SU-DHL-6 (cell line): ENCODE results near the gene FCN2.

Experiments used
- H2AFZ ChIP-seq: fragments of 200-600 bp; sonication (generic); 2 replicates; pipeline ENCODE4 v1.6.1; 2014; ENCODE audit warnings: low read depth, mild to moderate bottlenecking, moderate library complexity, mixed read lengths, antibody characterized with exemption, low read length; ENCODE audit not compliant: severe bottlenecking
- H3F3A ChIP-seq: fragments of 200-600 bp; shearing (Covaris generic); 2 replicates; pipeline ENCODE4 v1.6.0; 2016; ENCODE audit warnings: antibody characterized with exemption, mild to moderate bottlenecking; ENCODE audit not compliant: insufficient read depth
- H3K27ac ChIP-seq: fragments of 200-600 bp; sonication (generic); 2 replicates; pipeline ENCODE4 v1.5.1; 2016; ENCODE audit warnings: low read depth, mild to moderate bottlenecking, low read length, moderate library complexity, mixed read lengths
- H3K27me3 ChIP-seq: fragments of 200-600 bp; sonication (generic), shearing (Covaris generic); 2 replicates; pipeline ENCODE4 v1.6.0; 2014; ENCODE audit warnings: mild to moderate bottlenecking, low read length
- H3K36me3 ChIP-seq: fragments of 200-600 bp; sonication (generic); 2 replicates; pipeline ENCODE4 v1.6.1; 2014; ENCODE audit warnings: mild to moderate bottlenecking, low read length, mixed read lengths
- H3K4me2 ChIP-seq: fragments of 300-600, 200-600 bp; shearing (Covaris generic), sonication (generic); 2 replicates; pipeline ENCODE4 v1.6.0; 2014; ENCODE audit warnings: low read length, low read depth, mild to moderate bottlenecking; ENCODE audit not compliant: poor library complexity, severe bottlenecking
- H3K4me3 ChIP-seq: fragments of 200-600 bp; sonication (generic); 2 replicates; pipeline ENCODE4 v1.5.1; 2014; ENCODE audit warnings: antibody characterized with exemption, low read length, mild to moderate bottlenecking, mixed read lengths; ENCODE audit not compliant: insufficient read depth, poor library complexity, severe bottlenecking
- H3K79me2 ChIP-seq: fragments of 200-600 bp; sonication (generic); 2 replicates; pipeline ENCODE4 v1.6.1; 2014; ENCODE audit warnings: mild to moderate bottlenecking, low read length, moderate library complexity; ENCODE audit not compliant: insufficient read depth
- H3K9ac ChIP-seq: fragments of 200-600 bp; sonication (generic); 2 replicates; pipeline ENCODE4 v1.7.0; 2014; ENCODE audit warnings: mild to moderate bottlenecking, low read length
- H3K9me2 ChIP-seq: fragments of 200-600 bp; sonication (generic); replicated peaks from 2 replicates; pipeline ENCODE4 v1.6.1; 2014; ENCODE audit warnings: low read length; ENCODE audit not compliant: insufficient read depth
- H3K9me3 ChIP-seq: fragments of 200-600 bp; sonication (generic); 2 replicates; pipeline ENCODE4 v1.6.1; 2014; ENCODE audit warnings: low read length, mixed read lengths; ENCODE audit not compliant: insufficient read depth
- H4K20me1 ChIP-seq: fragments of 200-600 bp; sonication (generic); 2 replicates; pipeline ENCODE4 v1.6.1; 2014; ENCODE audit warnings: low read depth, mild to moderate bottlenecking, antibody characterized with exemption, low read length, moderate library complexity, mixed read lengths
- EZH2phosphoT487 ChIP-seq: fragments of 200-600 bp; sonication (generic), shearing (Covaris generic); conservative IDR thresholded peaks from 2 replicates; pipeline ENCODE4 v1.6.1; 2018; ENCODE audit warnings: mild to moderate bottlenecking, antibody characterized with exemption, low read length, moderate library complexity, mixed read lengths
- TF ChIP-seq, protein P1 (sequence below): fragments of 200-600 bp; sonication (generic); IDR thresholded peaks from one replicate; pipeline ENCODE4 v1.5.1; 2017; ENCODE audit warnings: antibody characterized with exemption, mild to moderate bottlenecking, low read length, moderate library complexity; ENCODE audit not compliant: insufficient read depth, poor library complexity, severe bottlenecking

The FCN2 gene

DNA sequence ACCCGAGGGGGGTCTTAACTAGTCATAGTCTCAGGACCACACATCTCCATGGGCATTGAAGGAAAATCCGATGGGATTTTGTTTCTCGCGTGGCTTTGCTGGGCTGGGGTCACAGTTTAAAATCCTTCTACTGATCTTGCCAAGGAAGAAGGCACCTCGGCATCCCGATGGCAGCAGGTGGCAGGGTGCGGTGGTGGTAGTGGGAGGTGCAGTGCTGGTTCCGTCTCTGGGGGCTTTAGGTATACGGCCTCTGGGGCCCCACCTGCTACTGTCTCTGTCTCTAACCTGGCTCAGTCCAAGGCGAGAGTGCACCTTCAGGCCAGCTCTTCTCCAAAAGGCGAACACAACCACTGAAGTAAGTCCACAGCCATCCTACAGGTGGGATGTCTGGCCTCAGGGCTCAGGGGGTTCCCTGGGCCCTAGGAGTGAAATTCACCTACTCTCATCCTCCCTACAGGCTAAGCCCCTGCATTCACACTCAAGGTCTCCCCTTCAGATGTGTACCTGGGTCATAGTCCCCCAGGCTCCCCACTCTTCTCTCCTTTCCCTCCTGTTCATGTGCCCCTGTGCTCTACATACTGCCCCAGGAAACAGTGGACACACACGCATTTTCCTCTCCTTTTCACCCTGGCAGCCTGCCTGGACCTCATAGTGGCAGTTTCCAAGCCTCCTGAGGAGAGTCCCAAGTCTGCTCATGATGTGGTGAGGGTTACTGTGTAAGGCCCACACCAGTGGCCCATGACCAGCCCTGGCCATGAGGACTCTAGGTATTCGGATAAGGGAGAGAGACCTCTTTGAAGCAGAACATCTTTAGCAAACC is 736 bp upstream of the FCN2 start:
- Histone ChIP-seq H3K4me3 (no peak overlapping the region), H4K20me1 (no peaks in the 10 kb centered on the region), H3K9me3 (no peaks in the 10 kb centered on the region), H3K27ac (no peak overlapping the region), H3K9me2 (no peaks in the 10 kb centered on the region), H3K9ac (no peak overlapping the region), H2AFZ (no peak overlapping the region), H3F3A (no peaks in the 10 kb centered on the region), H3K4me2 (no peak overlapping the region), H3K27me3 (no peaks in the 10 kb centered on the region), H3K79me2 (no peaks in the 10 kb centered on the region), H3K36me3 (no peaks in the 10 kb centered on the region)
- TF ChIP-seq, protein P1, sequence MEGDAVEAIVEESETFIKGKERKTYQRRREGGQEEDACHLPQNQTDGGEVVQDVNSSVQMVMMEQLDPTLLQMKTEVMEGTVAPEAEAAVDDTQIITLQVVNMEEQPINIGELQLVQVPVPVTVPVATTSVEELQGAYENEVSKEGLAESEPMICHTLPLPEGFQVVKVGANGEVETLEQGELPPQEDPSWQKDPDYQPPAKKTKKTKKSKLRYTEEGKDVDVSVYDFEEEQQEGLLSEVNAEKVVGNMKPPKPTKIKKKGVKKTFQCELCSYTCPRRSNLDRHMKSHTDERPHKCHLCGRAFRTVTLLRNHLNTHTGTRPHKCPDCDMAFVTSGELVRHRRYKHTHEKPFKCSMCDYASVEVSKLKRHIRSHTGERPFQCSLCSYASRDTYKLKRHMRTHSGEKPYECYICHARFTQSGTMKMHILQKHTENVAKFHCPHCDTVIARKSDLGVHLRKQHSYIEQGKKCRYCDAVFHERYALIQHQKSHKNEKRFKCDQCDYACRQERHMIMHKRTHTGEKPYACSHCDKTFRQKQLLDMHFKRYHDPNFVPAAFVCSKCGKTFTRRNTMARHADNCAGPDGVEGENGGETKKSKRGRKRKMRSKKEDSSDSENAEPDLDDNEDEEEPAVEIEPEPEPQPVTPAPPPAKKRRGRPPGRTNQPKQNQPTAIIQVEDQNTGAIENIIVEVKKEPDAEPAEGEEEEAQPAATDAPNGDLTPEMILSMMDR: no peak
- no peak for TF ChIP-seq EZH2phosphoT487

GRCh38 chr9:134881313-134881670 is 682 bp downstream of the FCN2 start:
- Histone ChIP-seq H2AFZ (no peak overlapping the region), H3K27ac (no peak overlapping the region), H3K4me3 (no peak overlapping the region), H3K36me3 (no peaks in the 10 kb centered on the region), H3K27me3 (no peaks in the 10 kb centered on the region), H3K9ac (no peak overlapping the region), H3K79me2 (no peaks in the 10 kb centered on the region), H3F3A (no peaks in the 10 kb centered on the region), H3K9me2 (no peaks in the 10 kb centered on the region), H3K9me3 (no peaks in the 10 kb centered on the region), H4K20me1 (no peaks in the 10 kb centered on the region), H3K4me2 (no peak overlapping the region)
- TF ChIP-seq, protein P1: no peak

DNA sequence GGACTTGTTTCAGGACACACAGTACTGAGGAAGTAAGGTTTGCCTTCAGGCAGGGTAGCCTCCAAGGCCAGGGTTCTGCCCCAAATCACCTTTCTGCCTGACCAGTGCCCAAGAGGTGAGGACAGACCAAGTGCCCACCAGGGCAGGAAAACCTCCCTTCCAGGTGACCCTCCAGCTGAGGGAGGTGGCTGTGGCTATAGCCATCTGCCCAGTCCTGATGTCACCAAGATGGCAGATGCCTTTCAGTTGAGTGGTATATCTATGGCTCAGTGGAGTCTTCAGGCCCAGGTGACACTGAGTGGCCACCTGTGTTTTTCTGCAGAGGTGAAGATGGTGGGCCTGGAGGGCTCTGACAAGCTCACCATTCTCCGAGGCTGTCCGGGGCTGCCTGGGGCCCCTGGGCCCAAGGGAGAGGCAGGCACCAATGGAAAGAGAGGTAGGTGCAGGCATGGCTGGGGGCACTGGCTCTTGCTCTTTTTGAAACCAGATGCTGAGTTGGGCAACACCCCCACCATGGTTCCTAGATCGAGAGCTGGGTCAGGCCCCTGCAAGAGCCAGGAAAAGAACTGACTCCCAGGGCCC is 1.7 kb downstream of the FCN2 start:
- Histone ChIP-seq H3F3A (no peaks in the 10 kb centered on the region), H3K9me3 (no peaks in the 10 kb centered on the region), H3K9me2 (no peaks in the 10 kb centered on the region), H3K9ac (no peak overlapping the region), H3K27ac (no peak overlapping the region), H3K27me3 (no peaks in the 10 kb centered on the region), H3K79me2 (no peaks in the 10 kb centered on the region), H2AFZ (no peak overlapping the region), H4K20me1 (no peaks in the 10 kb centered on the region), H3K4me3 (no peak overlapping the region), H3K36me3 (no peaks in the 10 kb centered on the region), H3K4me2 (no peak overlapping the region)
- TF ChIP-seq, protein P1: no peak
- no peak for TF ChIP-seq EZH2phosphoT487
